Measurements from ENCODE around the gene YIPF6.
A peak's percentile ranks its signal among the peaks of the same experiment; 100 is the strongest.
"Not testable (repeated sequence)": the region's sequence is repeated elsewhere in the genome, so short reads cannot be mapped to it uniquely, and the experiment has no call there.

Gene YIPF6

DNA sequence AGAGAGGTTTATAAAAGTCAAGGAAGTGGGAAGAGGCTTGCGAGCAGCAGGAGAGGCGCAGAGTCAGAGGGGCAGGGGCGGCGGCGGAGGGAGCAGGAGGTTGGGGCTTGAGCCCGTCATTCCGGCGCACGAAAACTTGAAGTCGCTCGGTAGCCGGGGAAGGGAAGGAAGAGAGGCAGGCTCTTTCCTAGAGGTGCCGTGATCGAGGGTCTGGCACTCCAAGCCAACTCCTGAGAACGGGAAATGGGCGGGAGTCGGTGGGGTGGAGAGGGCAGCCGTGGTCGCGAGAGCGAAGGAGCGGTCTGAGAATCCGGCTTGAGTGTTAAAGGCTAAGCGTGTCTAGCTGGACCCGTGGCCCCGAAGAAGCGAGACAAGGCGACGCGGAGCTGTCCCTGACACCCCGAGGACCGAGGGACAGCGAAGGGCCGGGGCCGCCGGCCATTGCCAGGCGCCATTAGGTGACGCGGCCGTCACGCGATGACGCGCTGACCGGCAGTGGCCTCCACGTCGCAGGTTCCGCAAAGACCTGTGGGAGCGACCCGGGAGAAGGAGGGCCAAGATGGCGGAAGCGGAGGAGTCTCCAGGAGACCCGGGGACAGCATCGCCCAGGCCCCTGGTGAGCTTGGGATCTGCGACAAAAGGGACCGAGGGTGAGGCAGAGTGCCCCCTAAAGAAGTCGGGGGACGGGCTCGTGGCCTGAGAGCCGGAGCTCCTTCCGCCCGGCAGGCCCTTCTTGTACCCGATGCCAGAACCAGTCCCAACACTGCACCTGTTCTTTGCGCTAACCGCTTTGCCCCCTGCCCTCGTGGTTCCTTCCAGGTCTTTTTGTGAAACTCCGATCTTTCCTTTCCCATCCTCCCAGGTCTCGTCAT, at the start of gene YIPF6:
Gene YIPF6 (plus strand): TSS at position 544 of the 872 bp plus-strand sequence. CDS start 16 bp downstream, at position 560.
- DNase-seq (ENCODE audit: low read depth in 2 of 2): peak; percentile 21 to 37

DNA sequence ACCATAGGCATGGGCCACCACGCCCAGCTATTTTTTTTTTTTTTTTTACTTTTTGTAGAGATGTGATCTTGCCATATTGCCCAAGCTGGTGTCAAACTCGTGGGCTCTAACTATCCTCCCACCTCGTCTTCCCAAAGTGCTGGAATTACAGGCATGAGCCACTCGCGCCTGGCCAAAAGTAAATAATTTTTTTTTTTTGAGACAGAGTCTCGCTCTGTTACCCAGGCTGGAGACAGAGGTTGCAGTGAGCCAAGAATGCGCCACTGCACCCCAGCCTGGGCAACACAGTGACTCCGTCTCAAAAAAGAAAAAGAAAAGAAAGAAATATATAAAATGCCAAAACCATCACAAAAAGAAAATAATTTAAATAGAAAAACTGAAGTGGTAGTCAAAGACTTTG, 47.1 kb upstream of the YIPF6 start:
- DNase-seq (ENCODE audit: low read depth in 2 of 2): no peak

DNA sequence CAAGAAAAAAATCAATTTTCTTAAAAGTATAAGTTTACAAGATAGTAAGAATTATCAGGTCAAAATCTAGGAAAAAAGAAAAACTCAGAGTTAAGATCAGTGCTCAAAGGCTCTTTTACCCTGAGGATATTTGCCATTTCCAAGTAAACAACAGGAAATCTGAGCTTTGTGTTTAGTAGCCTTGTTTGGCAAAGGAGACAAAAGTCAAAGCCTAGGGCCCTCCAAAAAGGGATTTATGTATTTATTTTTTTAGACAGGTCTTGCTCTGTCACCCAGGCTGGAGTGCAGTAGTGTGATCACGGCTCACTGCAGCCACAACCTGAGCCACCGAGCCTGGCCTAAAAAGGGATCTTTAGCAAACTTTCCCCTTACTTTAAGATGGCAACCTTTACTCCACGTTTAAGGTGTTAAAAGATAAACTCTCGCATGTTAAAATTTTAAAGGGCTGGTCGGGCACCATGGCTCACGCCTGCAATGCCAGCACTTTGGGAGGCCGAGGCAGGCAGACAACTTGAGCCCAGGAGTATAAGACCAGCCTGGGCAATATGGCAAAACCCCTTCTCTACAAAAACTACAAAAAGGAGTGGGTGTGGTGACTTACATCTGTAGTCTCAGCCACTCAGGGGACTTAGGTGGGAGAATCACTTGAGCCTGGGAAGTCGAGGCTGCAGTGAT, 44.2 kb upstream of the YIPF6 start:
- DNase-seq (ENCODE audit: low read depth in 2 of 2): no peak

GRCh38 chrX:68455151-68455510, 43.7 kb upstream of the YIPF6 start:
- DNase-seq (ENCODE audit: low read depth in 2 of 2): no peak

- no peak for DNase-seq (ENCODE audit: low read depth in 2 of 2)
These were observed 37.8 kb upstream of the YIPF6 start for GRCh38 chrX:68461093-68461492.

DNA sequence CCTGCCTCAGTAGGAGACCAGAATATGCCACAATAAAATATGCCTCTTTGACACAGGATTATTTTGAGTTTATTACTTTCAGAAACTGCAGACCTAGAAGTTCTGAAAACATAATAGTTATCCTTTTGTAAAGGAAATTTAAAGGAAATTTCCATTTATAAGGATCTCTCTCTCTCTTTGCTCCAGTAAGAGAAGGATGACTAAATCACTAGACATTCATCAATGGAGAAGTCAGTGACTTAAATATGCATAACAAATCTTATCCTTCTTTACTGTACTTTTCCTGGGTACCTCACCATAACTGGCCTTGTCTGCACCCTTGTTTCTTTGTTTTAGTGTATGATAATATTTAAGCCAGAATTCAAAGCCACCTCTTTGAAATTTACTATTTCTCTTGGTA, 37.3 kb upstream of the YIPF6 start:
- DNase-seq (ENCODE audit: low read depth in 2 of 2): no peak

GRCh38 chrX:68462197-68462596, 36.7 kb upstream of the YIPF6 start:
- DNase-seq (ENCODE audit: low read depth in 2 of 2): no peak

- no peak for DNase-seq (ENCODE audit: low read depth in 2 of 2)
These were observed 36.2 kb upstream of the YIPF6 start for GRCh38 chrX:68462653-68463052.

- DNase-seq (ENCODE audit: low read depth in 2 of 2): no peak
These were observed 35.0 kb upstream of the YIPF6 start for GRCh38 chrX:68463880-68464279.

- DNase-seq (ENCODE audit: low read depth in 2 of 2): no peak
These were observed 34.1 kb upstream of the YIPF6 start for GRCh38 chrX:68464796-68465195.

DNA sequence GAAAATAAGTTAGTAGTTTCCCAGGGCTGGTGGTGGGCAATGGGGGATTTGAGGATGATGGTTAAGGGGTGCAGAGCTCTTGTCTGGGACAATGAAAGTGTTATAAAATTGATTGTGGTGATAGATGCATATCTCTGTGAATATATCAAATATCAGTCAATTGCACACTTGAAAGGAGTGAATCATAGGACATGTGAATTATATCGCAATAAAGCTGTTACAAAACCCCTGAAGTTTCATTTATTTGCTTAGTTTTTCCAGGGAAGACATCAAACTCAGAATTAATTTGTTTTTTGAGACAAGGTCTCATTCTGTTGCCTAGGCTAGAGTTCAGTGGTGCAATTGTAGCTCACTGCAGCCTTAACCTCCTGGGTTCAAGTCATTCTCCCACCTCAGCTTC, 17.9 kb upstream of the YIPF6 start:
- DNase-seq (ENCODE audit: low read depth in 2 of 2): no peak

DNA sequence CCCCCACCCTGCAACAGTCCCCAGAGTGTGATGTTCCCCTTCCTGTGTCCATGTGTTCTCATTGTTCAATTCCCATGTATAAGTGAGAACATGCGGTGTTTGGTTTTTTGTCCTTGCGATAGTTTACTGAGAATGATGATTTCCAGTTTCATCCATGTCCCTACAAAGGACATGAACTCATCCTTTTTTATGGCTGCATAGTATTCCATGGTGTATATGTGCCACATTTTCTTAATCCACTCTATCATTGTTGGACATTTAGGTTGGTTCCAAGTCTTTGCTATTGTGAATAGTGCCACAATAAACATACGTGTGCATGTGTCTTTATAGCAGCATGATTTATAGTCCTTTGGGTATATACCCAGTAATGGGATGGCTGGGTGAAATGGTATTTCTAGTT, 12.7 kb upstream of the YIPF6 start:
- not testable (repeated sequence) for DNase-seq (ENCODE audit: low read depth in 2 of 2)

DNA sequence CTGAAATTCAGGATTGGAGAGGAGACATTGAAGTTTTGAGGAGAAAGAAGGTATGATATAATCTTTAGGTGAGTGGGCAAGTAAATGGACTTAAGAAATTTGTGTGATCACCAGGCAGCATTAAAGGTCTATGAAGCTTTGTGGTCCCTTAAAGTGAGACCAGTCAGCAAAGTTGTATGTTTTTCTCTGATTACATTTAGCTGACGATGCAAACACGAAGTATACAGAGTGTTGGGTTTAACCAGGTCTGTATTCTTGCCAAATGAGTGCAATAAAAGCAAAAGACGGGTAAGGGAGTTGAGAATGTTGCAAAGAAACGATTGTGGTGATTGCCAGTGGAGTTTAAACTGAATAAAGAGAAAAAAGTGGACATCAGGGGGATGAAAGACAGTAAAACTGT, 11.6 kb upstream of the YIPF6 start:
- DNase-seq (ENCODE audit: low read depth in 2 of 2): no peak

- no peak for DNase-seq (ENCODE audit: low read depth in 2 of 2)
These were observed 10.9 kb upstream of the YIPF6 start for GRCh38 chrX:68487924-68488323.

- no peak for DNase-seq (ENCODE audit: low read depth in 2 of 2)
These were observed 10.2 kb upstream of the YIPF6 start for GRCh38 chrX:68488657-68489056.

- no peak for DNase-seq (ENCODE audit: low read depth in 2 of 2)
These were observed 8.2 kb upstream of the YIPF6 start for GRCh38 chrX:68490644-68491043.

DNA sequence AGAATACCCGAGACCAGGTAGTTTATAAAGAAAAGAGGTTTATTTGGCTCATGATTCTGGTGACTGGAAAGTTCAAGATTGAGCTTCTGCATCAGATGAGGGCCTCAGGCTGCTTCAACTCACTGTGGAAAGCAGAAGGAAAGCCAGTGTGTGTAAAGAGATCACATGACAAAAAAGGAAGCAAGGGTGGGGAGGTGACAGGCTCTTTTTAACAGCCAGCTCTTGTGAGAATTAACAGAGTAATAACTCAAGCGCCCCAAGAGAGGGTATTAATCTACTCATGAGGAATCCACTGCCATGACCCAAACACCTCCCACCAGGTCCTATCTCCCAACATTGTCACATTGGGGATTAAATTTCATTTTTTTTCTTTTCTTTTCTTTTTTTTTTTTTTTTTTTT, 6.3 kb upstream of the YIPF6 start:
- no peak for DNase-seq (ENCODE audit: low read depth in 2 of 2)

DNA sequence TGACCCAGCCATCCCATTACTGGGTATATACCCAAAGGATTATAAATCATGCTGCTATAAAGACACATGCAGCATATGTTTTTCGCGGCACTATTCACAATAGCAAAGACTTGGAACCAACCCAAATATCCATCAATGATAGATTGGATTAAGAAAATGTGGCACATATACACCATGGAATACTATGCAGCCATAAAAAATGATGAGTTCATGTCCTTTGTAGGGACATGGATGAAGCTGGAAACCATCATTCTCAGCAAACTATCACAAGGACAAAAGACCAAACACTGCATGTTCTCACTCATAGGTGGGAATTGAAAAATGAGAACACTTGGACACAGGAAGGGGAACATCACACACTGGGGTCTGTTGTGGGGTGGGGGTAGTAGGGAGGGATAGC, 5.1 kb upstream of the YIPF6 start:
- not testable (repeated sequence) for DNase-seq (ENCODE audit: low read depth in 2 of 2)

DNA sequence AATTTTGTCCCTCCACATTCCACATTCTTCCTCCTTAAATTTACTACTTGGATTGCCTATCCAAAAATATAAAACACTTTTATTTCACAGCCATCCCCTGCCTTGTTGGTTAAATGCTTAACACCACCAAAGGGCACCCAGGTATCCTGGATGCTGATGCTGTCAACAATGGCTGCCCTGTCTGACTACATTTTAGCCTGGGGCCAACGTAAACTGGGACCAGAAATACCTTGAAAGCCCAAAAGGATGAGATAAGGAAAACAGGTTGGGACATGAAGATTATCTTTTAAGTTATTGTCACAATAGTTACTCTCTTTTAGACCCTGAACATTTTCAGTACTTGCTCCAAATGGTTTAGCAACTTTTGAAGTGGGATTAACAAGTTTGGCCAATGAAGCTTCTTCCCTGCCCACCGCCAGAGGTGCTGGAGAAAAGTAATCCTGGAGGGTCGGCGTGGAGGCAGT, 775 bp upstream of the YIPF6 start:
- no peak for DNase-seq (ENCODE audit: low read depth in 2 of 2)

GRCh38 chrX:68499543-68500504, 973 bp downstream of the YIPF6 start:
- DNase-seq (ENCODE audit: low read depth in 2 of 2): no peak

- DNase-seq (ENCODE audit: low read depth in 2 of 2): peak; percentile 15 to 32
These were observed 5.2 kb downstream of the YIPF6 start for GRCh38 chrX:68503836-68504636.

Measured in activated CD8-positive, alpha-beta memory T cell treated with anti-CD3 and anti-CD28 coated beads for 4 hours (primary cell).